AG09309 (cell line): ENCODE measurements around the gene MYO16.

ENCODE experiments used
- DNase-seq: peaks from one replicate; pipeline ENCODE4 v3.0.0-alpha.2; 2010; ENCODE audit warnings: low read depth
- H3K4me3 ChIP-seq: 2 replicates; pipeline ENCODE4 v1.5.1; 2011; ENCODE audit warnings: mild to moderate bottlenecking, low read depth, low read length, moderate library complexity; ENCODE audit not compliant: control insufficient read depth
- TF ChIP-seq, protein P1 (sequence below): IDR thresholded peaks from 2 replicates; pipeline ENCODE4 v1.5.1; 2011; ENCODE audit warnings: mild to moderate bottlenecking, low read depth, low read length, inconsistent platforms; ENCODE audit not compliant: insufficient read depth, control insufficient read depth; ENCODE audit errors: missing control alignments

Gene MYO16

DNA sequence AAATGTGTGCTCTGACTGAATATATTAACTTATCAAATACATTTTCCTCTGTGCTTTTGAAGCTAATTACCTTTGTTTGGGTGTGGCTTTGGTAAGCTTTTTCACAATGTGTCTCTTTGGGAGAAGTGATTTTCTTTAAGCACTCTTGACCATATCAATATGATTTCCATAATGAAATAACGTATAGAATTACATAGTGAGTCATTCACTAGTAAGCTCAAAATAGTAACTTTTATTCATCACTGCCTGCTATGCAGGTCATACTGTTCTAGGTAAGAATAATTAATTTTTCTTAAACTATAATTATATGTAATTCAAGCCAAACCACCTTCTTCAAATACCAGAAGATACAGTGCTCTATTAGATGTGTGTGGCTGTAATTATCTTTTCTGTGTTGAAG lies 480.7 kb downstream of the MYO16 start:
- no peak for DNase-seq
- H3K4me3 ChIP-seq: no peak overlapping the region
- TF ChIP-seq, protein P1, sequence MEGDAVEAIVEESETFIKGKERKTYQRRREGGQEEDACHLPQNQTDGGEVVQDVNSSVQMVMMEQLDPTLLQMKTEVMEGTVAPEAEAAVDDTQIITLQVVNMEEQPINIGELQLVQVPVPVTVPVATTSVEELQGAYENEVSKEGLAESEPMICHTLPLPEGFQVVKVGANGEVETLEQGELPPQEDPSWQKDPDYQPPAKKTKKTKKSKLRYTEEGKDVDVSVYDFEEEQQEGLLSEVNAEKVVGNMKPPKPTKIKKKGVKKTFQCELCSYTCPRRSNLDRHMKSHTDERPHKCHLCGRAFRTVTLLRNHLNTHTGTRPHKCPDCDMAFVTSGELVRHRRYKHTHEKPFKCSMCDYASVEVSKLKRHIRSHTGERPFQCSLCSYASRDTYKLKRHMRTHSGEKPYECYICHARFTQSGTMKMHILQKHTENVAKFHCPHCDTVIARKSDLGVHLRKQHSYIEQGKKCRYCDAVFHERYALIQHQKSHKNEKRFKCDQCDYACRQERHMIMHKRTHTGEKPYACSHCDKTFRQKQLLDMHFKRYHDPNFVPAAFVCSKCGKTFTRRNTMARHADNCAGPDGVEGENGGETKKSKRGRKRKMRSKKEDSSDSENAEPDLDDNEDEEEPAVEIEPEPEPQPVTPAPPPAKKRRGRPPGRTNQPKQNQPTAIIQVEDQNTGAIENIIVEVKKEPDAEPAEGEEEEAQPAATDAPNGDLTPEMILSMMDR: no peak

DNA sequence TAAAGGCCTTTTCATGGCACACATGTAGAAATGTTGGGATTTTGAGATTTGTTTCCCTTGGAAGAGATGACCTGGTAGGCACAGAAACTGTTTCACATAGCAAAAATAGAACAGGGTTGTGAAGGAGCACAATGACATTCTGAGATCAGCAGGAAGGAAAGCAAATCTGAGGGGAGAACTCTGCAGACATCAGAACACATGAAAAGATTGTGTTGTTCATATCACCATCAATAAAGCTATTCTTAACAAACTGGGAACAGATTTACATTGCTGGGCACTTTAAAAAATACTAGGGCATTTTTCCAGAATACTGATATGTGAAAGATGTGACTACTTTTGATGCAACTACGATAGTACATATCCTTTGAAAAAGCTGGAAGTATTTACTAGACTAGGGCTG lies 481.7 kb downstream of the MYO16 start:
- H3K4me3 ChIP-seq: no peak overlapping the region
- DNase-seq: no peak
- TF ChIP-seq, protein P1: no peak

DNA sequence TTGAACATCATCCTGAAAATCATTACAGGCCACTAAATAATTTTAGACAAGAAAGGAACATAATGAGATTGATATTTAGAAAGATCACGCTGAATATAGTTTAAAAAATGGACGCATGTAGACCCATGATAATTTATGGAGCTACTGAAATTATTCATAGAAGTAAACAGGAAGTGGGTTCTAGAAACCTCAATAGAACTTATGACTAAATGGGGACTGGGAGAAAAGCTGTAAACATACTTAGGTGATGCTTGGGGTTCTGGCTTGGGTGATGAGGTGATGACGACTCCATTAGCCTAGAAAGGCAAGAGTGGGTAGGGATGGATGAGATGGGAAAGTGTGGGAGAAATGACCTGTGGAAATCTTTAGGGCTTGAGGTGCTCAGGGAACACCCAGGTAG lies 484.0 kb downstream of the MYO16 start:
- TF ChIP-seq, protein P1: no peak
- H3K4me3 ChIP-seq: no peak overlapping the region
- DNase-seq: no peak

DNA sequence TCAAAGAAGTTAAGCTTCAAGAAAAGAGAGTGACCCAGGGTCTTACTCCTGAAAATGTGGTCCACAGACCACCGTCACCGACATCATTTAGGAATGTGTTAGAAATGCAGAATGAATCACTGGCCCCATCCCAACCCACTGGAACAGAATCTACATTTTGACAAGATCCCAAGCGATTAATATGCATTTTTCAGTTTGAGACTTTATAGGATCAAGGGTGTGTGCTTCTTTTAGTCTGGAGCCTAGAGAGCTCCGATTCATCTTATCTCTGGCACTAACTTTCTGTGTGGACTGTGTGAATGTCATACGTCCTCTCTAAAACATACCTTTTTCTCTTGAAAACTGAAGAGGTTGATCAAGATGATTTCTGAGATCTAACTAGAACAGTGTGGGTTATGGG lies 484.8 kb downstream of the MYO16 start:
- DNase-seq: no peak
- TF ChIP-seq, protein P1: no peak
- no peak overlapping the region for H3K4me3 ChIP-seq

DNA sequence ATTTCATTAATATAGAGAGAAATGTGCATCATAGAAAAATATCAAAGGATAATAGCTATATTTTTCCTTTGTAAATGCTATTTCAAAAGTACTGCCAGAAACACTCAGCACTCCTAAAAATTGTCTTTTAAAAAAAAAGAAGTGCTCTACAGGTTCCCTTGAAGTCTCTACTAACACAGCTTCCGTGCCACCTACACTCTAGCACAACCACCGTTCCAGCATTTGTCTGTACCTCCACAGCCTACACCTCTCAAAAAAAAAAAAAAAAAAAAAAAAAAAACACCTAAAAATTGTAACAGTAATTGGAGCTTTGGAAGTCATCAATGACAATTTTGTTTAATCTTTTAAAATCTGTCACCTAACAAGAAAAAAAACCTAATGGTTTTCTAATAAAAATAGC lies 485.6 kb downstream of the MYO16 start:
- DNase-seq: no peak
- TF ChIP-seq, protein P1: no peak
- H3K4me3 ChIP-seq: no peak overlapping the region

DNA sequence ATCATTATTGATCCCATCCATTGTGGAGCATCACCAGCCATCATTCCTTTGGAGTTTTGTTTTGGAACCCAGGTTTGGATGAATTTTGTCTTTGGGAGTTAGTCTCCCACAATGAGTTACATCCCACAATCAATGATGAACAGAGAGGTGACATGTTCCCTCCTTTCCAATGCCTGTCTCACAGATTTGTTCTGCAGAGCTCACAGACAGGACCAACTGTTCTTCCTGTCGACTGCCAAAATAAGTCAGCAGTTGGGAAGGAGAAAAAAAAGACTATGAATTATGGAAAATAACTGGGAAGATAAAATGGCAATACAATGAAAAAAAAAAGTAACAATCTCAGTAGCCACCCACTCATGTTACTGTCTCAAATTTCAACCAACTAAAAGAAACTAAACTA lies 489.1 kb downstream of the MYO16 start:
- TF ChIP-seq, protein P1: no peak
- H3K4me3 ChIP-seq: no peak overlapping the region
- DNase-seq: no peak

DNA sequence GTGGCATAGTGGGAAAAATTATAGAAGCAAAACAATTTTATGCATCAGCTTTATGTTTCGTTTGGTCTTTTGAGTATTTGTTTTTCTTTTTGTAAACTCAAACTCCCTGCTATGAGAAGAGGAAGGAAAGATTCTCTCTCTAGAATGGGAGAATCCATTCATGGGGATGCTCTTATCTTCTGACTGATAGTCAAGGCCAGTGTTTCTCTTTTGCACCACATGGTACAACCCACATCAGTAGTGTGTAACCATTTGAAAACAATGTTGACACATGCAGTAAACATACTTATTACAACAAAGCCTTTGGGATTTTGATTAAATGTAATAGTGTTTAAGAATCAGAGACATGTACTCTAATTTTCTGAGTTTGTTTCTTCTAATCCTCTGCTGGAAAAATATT lies 490.5 kb downstream of the MYO16 start:
- H3K4me3 ChIP-seq: no peak overlapping the region
- no peak for DNase-seq
- TF ChIP-seq, protein P1: no peak
